OCI-LY7 (cell line): ENCODE measurements around the gene VSIG8.

Experiments
- EZH2phosphoT487 ChIP-seq: fragments of 200-600 bp; sonication (generic); IDR thresholded peaks from 2 replicates; pipeline ENCODE4 v1.6.1; 2018; ENCODE audit warnings: low read depth, borderline replicate concordance, mild to moderate bottlenecking, mixed run types, antibody characterized with exemption, low read length, moderate library complexity, mixed read lengths
- TF ChIP-seq, protein P1 (sequence below): fragments of 200-600 bp; sonication (generic); conservative IDR thresholded peaks from 2 replicates; pipeline ENCODE4 v1.5.1; 2014; ENCODE audit warnings: mild to moderate bottlenecking, antibody characterized with exemption, low read length, moderate library complexity, mixed read lengths

DNA sequence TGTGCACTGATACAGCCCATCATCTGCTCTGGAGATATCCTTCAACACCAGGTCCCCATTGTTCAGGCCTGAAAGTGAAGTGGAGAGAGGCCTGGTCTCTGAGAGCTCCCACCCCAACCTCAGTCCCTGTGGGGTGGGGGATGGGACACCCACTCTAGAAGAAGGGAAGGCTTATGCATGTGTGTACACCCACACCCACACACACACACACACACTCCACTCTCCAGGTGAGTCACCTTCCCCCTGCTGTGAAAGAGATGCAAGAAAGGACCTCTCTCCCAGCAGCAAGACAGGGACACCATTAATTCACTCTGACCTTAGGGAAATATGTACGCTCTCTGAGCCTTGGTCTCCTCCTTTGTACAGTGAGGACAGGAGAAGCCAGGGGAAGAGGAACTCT lies 5.9 kb downstream of the VSIG8 start:
- TF ChIP-seq, protein P1, sequence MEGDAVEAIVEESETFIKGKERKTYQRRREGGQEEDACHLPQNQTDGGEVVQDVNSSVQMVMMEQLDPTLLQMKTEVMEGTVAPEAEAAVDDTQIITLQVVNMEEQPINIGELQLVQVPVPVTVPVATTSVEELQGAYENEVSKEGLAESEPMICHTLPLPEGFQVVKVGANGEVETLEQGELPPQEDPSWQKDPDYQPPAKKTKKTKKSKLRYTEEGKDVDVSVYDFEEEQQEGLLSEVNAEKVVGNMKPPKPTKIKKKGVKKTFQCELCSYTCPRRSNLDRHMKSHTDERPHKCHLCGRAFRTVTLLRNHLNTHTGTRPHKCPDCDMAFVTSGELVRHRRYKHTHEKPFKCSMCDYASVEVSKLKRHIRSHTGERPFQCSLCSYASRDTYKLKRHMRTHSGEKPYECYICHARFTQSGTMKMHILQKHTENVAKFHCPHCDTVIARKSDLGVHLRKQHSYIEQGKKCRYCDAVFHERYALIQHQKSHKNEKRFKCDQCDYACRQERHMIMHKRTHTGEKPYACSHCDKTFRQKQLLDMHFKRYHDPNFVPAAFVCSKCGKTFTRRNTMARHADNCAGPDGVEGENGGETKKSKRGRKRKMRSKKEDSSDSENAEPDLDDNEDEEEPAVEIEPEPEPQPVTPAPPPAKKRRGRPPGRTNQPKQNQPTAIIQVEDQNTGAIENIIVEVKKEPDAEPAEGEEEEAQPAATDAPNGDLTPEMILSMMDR: no peak
- TF ChIP-seq EZH2phosphoT487: no peak
